Endothelial cell of umbilical vein (primary cell): Measurements from ENCODE around the gene SEMA5A. TPM values are rescaled to one million over a fixed set of nuclear protein-coding genes. Genes with fewer than 3 reads are reported as not detected.

ENCODE experiments used
- BruUV-seq: library from RNA; stranded (reverse); fragments of 400-500 nt; replicated peaks from 2 replicates; lab custom pipeline; 2021; lab: Mats Ljungman, UMichigan
- CTCF ChIA-PET: fragments of 300-600, 350-600 bp; sonication (Branson Sonifier 250); formaldehyde crosslinking; loops from one replicate; lab custom pipeline; 2021; ENCODE audit warnings: antibody characterized with exemption, inconsistent platforms; lab: Charles Lee
- POLR2A ChIA-PET: fragments of 300-600, 350-600 bp; sonication (Branson Sonifier 250); formaldehyde crosslinking; loops from one replicate; lab custom pipeline; 2021; ENCODE audit warnings: antibody characterized with exemption, inconsistent platforms; lab: Charles Lee
- DNase-seq: peaks from one replicate; pipeline ENCODE4 v3.0.0-alpha.2; 2011; ENCODE audit warnings: low read depth, low spot score
- FAIRE-seq: peaks from 2 replicates; lab custom pipeline; 2011; peaks lifted over from hg19 to GRCh38; lab: Jason Lieb, UNC
- H2AFZ ChIP-seq: 2 replicates; pipeline ENCODE4 v1.6.0; 2012; ENCODE audit warnings: low read depth, low read length, control low read depth, inconsistent platforms
- H3K27ac ChIP-seq: 2 replicates; pipeline ENCODE4 v1.5.1; 2011; ENCODE audit warnings: low read depth, mild to moderate bottlenecking, control low read depth, low read length, moderate library complexity; ENCODE audit not compliant: insufficient read depth
- H3K27me3 ChIP-seq, 2 experiments: 2 replicates each; pipeline versions ENCODE4 v1.6.0 to v1.6.1; 2011; ENCODE audit warnings: low read length in 2 of 2, mixed read lengths in 1 of 2; ENCODE audit not compliant: control insufficient read depth in 2 of 2, insufficient read depth in 2 of 2
- H3K36me3 ChIP-seq, 2 experiments: 2 replicates in 1 of 2; 3 replicates in 1 of 2; pipeline ENCODE4 v1.5.1; 2011; ENCODE audit warnings: low read length in 2 of 2, mild to moderate bottlenecking in 1 of 2, moderate library complexity in 1 of 2; ENCODE audit not compliant: control insufficient read depth in 2 of 2, insufficient read depth in 2 of 2; ENCODE audit errors: extremely low read depth in 1 of 2
- H3K4me1 ChIP-seq: 3 replicates; pipeline ENCODE4 v1.5.1; 2011; ENCODE audit warnings: mild to moderate bottlenecking, low read length; ENCODE audit not compliant: control insufficient read depth, insufficient read depth; ENCODE audit errors: extremely low read depth
- H3K4me2 ChIP-seq: 2 replicates; pipeline ENCODE4 v1.6.1; 2011; ENCODE audit warnings: low read length, control low read depth, mixed read lengths; ENCODE audit not compliant: insufficient read depth
- H3K4me3 ChIP-seq, 3 experiments: fragments of 200-600 bp in 1 of 3; sonication (generic), shearing (Covaris generic) in 1 of 3; replicated peaks in 1 of 3; 2 replicates each; pipeline ENCODE4 v1.5.1; 2011 to 2016; ENCODE audit warnings: control low read depth in 3 of 3, low read length in 3 of 3, mild to moderate bottlenecking in 2 of 3, inconsistent platforms in 1 of 3, low read depth in 1 of 3, moderate library complexity in 1 of 3; ENCODE audit not compliant: insufficient read depth in 1 of 3
- H3K79me2 ChIP-seq: 2 replicates; pipeline ENCODE4 v1.6.0; 2012; ENCODE audit warnings: low read length, inconsistent platforms; ENCODE audit not compliant: control insufficient read depth, insufficient read depth
- H3K9ac ChIP-seq: replicated peaks from 2 replicates; pipeline ENCODE3; 2011; ENCODE audit warnings: low read length, control low read depth; ENCODE audit not compliant: insufficient read depth; ENCODE audit errors: extremely low read depth
- H3K9me1 ChIP-seq: replicated peaks from 3 replicates; pipeline ENCODE4 v1.6.0; 2011; ENCODE audit warnings: mild to moderate bottlenecking, low read length; ENCODE audit not compliant: control insufficient read depth, insufficient read depth; ENCODE audit errors: extremely low read depth
- H3K9me3 ChIP-seq: replicated peaks from 2 replicates; pipeline ENCODE4 v1.5.1; 2012; ENCODE audit warnings: low read length, inconsistent platforms; ENCODE audit not compliant: control insufficient read depth, insufficient read depth
- H4K20me1 ChIP-seq: replicated peaks from 2 replicates; pipeline ENCODE3; 2011; ENCODE audit warnings: mild to moderate bottlenecking, low read length; ENCODE audit not compliant: control insufficient read depth, insufficient read depth; ENCODE audit errors: extremely low read depth
- CTCF ChIP-seq, 2 donors: IDR thresholded peaks; 1 replicate in 1 of 2; 2 replicates in 1 of 2; pipeline ENCODE4 v1.5.1; 2011; ENCODE audit warnings: low read length in 2 of 2, mild to moderate bottlenecking in 2 of 2, moderate library complexity in 2 of 2, control low read depth in 1 of 2, inconsistent platforms in 1 of 2, low read depth in 1 of 2; ENCODE audit not compliant: insufficient read depth in 1 of 2; ENCODE audit errors: extremely low read depth in 1 of 2
- EZH2 ChIP-seq: IDR thresholded peaks from 2 replicates; pipeline ENCODE4 v1.6.1; 2012; ENCODE audit warnings: borderline replicate concordance, low read depth, mild to moderate bottlenecking, moderate library complexity, low read length, inconsistent platforms; ENCODE audit not compliant: severe bottlenecking
- FOS ChIP-seq: IDR thresholded peaks from 2 replicates; pipeline ENCODE4 v1.6.1; 2011; ENCODE audit warnings: mild to moderate bottlenecking, low read length, moderate library complexity, borderline replicate concordance; ENCODE audit not compliant: insufficient read depth
- GATA2 ChIP-seq: IDR thresholded peaks from 2 replicates; pipeline ENCODE4 v1.7.0; 2011; ENCODE audit warnings: low read depth, mild to moderate bottlenecking, moderate library complexity, mixed read lengths, low read length; ENCODE audit not compliant: insufficient read length, insufficient read depth
- JUN ChIP-seq: IDR thresholded peaks from 2 replicates; pipeline ENCODE4 v1.6.1; 2011; ENCODE audit warnings: borderline replicate concordance, low read depth; ENCODE audit not compliant: insufficient read length, insufficient read depth
- MYC ChIP-seq: IDR thresholded peaks from one replicate; pipeline ENCODE4 v1.6.1; 2011; ENCODE audit warnings: mild to moderate bottlenecking, low read depth, low read length
- POLR2A ChIP-seq: IDR thresholded peaks from 2 replicates; pipeline ENCODE4 v1.6.1; 2012; ENCODE audit warnings: low read depth, mild to moderate bottlenecking, control low read depth, low read length
- POLR2AphosphoS5 ChIP-seq: IDR thresholded peaks from 2 replicates; pipeline ENCODE4 v1.6.1; 2012; ENCODE audit warnings: low read depth, mild to moderate bottlenecking, control low read depth, low read length, moderate library complexity; ENCODE audit not compliant: insufficient read depth
- dilution Hi-C: fragments of 300-500 bp; cut with MboI; formaldehyde crosslinking; loops from one replicate; pipeline ENCODE4 v1.15.0; 2019; ENCODE audit warnings: low sequenced_read_pairs; ENCODE audit not compliant: extremely low pct_ligation_motif_present
- intact Hi-C: fragments of 100-400 bp; cut with micrococcal nuclease; formaldehyde crosslinking; loops from one replicate; pipeline ENCODE4 v1.10.0; 2022
- polyA plus RNA-seq, 4 experiments: library from polyadenylated mRNA; depleted of rRNA in 3 of 4; stranded (reverse) in 3 of 4; unstranded in 1 of 4; fragments of >200 nt; gene quantifications; 2 replicates each; pipeline versions ENCODE4 v1.2.1 to v1.2.3, GENCODE V29; 2011 to 2012; ENCODE audit warnings: missing spikeins in 1 of 4
- total RNA-seq: library from RNA; stranded (reverse); gene quantifications from 2 replicates; pipeline ENCODE4 v1.2.3, GENCODE V29; 2021
- TF ChIP-seq, protein P1 (sequence below): IDR thresholded peaks from 2 replicates; pipeline ENCODE4 v1.6.1; 2011; ENCODE audit not compliant: insufficient read depth, insufficient read length

The SEMA5A gene
- total and polyA plus RNA-seq, 2 donors (not counting 3 experiments of a cell fraction or from before 2014, with no cell fraction given), result 0.04 to 0.06 TPM

DNA sequence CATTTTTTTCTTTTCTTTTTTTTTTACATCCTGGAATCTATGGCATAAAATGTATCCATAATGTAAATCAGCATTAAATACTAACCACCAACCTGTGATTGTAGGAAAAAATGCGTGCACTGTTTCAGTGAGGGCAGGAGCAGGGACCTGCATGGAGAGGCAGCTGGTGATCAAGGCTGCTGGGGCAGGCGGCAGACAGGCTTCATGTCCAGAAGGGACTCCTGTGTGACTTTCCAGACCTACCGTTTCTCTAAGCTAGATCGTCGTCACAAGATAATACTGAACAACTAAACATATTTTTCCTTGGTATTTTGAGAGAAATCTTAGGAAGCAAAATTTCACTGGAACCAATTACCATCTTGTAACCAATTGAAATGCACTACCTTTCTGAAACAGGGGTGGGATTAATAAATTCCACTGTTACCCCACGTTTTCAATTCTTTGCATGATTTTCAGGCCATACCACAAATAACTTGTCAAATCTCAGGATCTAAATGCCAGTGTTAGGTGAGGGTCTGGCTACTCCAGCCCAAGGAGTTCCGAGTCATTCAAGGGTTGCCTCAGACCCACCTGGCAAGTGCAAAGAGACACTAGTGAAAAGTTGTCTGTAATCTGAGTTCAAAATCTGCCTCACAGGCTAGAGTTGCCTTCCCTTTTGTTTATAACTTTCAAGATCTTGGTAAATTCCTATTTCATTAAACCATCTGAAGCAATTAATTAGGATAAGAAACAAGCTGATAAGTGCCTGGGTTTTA is 198.2 kb downstream of the SEMA5A start:
- H3K27me3 ChIP-seq, result no peaks in the 10 kb centered on the region
- no peaks in the 10 kb centered on the region for H3K36me3 ChIP-seq
- intact Hi-C loops (no loop called here), dilution Hi-C loops (no loop called here)
- no peak overlapping the region for H3K27ac ChIP-seq
- no peak overlapping the region for H3K4me2 ChIP-seq
- DNase-seq (no peak), FAIRE-seq (no peak)
- H2AFZ ChIP-seq, result no peak overlapping the region
- no peaks in the 10 kb centered on the region for H3K9me1 ChIP-seq
- H3K4me1 ChIP-seq, result no peaks in the 10 kb centered on the region
- H4K20me1 ChIP-seq, result no peaks in the 10 kb centered on the region
- no peaks in the 10 kb centered on the region for H3K9me3 ChIP-seq
- CTCF ChIA-PET, result no interaction called here
- no peaks in the 10 kb centered on the region for H3K79me2 ChIP-seq
- BruUV-seq, result no TSS peak
- no peak for TF ChIP-seq CTCF (IDR thresholded peaks at IDR 0.05; ENCODE audit: extremely low read depth in 1 of 2, insufficient read depth in 1 of 2, low read depth in 1 of 2, low read length in 2 of 2)
- TF ChIP-seq JUN, result no peak
- TF ChIP-seq POLR2A, result no peak
- H3K4me3 ChIP-seq, result no peak overlapping the region
- POLR2A ChIA-PET, result no interaction called here
- no peak overlapping the region for H3K9ac ChIP-seq

DNA sequence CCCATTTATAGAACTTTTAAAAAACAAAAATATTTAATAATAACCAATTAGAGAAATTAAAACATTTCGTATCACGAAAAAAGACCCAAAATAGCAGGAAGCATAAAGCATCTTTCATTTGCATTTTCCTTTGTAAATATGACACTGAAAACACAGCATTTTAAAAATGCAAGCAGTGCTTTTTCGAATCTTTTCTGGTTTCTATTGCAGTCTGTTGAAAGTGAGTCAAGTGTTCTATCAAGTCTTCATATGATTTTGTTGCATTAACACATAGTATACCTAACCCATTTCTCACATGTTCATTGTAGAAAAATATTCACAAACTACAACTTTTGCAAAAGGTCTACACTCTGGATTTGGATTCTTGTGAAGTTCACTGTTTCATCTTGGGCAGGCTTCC is 198.8 kb downstream of the SEMA5A start:
- H2AFZ ChIP-seq, result no peak overlapping the region
- no peaks in the 10 kb centered on the region for H3K9me3 ChIP-seq
- POLR2A ChIA-PET, result no interaction called here
- no peak overlapping the region for H3K27ac ChIP-seq
- H3K9ac ChIP-seq, result no peak overlapping the region
- intact Hi-C loops, result no loop called here
- no peaks in the 10 kb centered on the region for H3K36me3 ChIP-seq
- H4K20me1 ChIP-seq, result no peaks in the 10 kb centered on the region
- dilution Hi-C loops, result no loop called here
- no peak overlapping the region for H3K4me3 ChIP-seq
- H3K4me2 ChIP-seq, result no peak overlapping the region
- no peaks in the 10 kb centered on the region for H3K9me1 ChIP-seq
- no peak for FAIRE-seq
- no peaks in the 10 kb centered on the region for H3K4me1 ChIP-seq
- TF ChIP-seq MYC (no peak), POLR2A (no peak), FOS (no peak), JUN (no peak), EZH2 (no peak), GATA2 (no peak), POLR2AphosphoS5 (no peak)
- TF ChIP-seq, protein P1, sequence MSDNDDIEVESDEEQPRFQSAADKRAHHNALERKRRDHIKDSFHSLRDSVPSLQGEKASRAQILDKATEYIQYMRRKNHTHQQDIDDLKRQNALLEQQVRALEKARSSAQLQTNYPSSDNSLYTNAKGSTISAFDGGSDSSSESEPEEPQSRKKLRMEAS, result no peak
- CTCF ChIA-PET, result no interaction called here
- no TSS peak for BruUV-seq
- H3K79me2 ChIP-seq, result no peaks in the 10 kb centered on the region
- H3K27me3 ChIP-seq, result no peaks in the 10 kb centered on the region
- no peak for DNase-seq
